ENCODE data around the gene GJB3. TPM values are rescaled to one million over a fixed set of nuclear protein-coding genes. Genes with fewer than 3 reads are reported as not detected.

The GJB3 gene
- polyA plus RNA-seq, 2 of the 4 experiments (the other 2 are of a cell fraction) = 0.50 to 0.76 TPM

- Histone ChIP-seq H3K4me2 (no peak overlapping the region), H3K27ac (no peak overlapping the region), H3K4me1 (peaks cover 6% of the 10 kb centered on the region; the same call in 1 of the 3 replicates), H3K9me3 (no peaks in the 10 kb centered on the region), H3K4me3 (no peak overlapping the region)
- CTCF ChIA-PET = interaction anchor here (0.5 to 3.8 kb wide), 16 partner anchors 8 to 186 kb away, joined by 3 to 34 read pairs (median 4); partner anchors contain the start of gene SMIM12
- WGBS (ENCODE audit: missing lambda C conversion rate) = 39% methylated on average over 13 of the region's 14 CpGs
- POLR2A ChIA-PET = no interaction called here
- DNase-seq (ENCODE audit: low read depth in 1 of 2, low spot score in 1 of 2) (peak; percentile 52 to 58), FAIRE-seq (no peak), ATAC-seq (peak; percentile 75 to 89)
- TF ChIP-seq CTCF (IDR thresholded peaks at IDR 0.05) (peak; percentile 71), RAD21 (conservative IDR thresholded peaks at IDR 0.05 in 1 of 2, IDR thresholded peaks at IDR 0.05 in 1 of 2) (peak; percentile 63 to 73), SMC3 (IDR thresholded peaks at IDR 0.05) (peak; percentile 54), TFCP2L1 (CRISPR knock-in tag; IDR thresholded peaks at IDR 0.05) (no peak)
These were observed 5.7 kb downstream of the GJB3 start for GRCh38 chr1:34786521-34787325.

GRCh38 chr1:34787461-34788420 lies 6.7 kb downstream of the GJB3 start:
- H3K9me3 ChIP-seq = no peaks in the 10 kb centered on the region
- H3K4me1 ChIP-seq = peaks cover 6% of the 10 kb centered on the region; the same call in 1 of the 3 replicates
- POLR2A ChIA-PET = no interaction called here
- CTCF ChIA-PET = interaction anchor here (0.5 to 3.8 kb wide), 10 partner anchors 8 to 185 kb away, joined by 3 to 34 read pairs (median 3); partner anchors contain the start of gene SMIM12
- FAIRE-seq (no peak), ATAC-seq (peak in 1 of 2 experiments; percentile 18; a peak in 2 of 6 replicates), DNase-seq (ENCODE audit: low read depth in 1 of 2, low spot score in 1 of 2) (no peak)
- TF ChIP-seq RAD21 (conservative IDR thresholded peaks at IDR 0.05 in 1 of 2, IDR thresholded peaks at IDR 0.05 in 1 of 2) = 0 out of 5 replicates have a peak, but pooled peaks of 1 of the 2 experiments have one; percentile 14
- TF ChIP-seq FOXS1 (CRISPR knock-in tag; IDR thresholded peaks at IDR 0.05) = no peak
- no peak overlapping the region for H3K4me2 ChIP-seq
- no peak overlapping the region for H3K4me3 ChIP-seq
- H3K27ac ChIP-seq = no peak overlapping the region
- WGBS (ENCODE audit: missing lambda C conversion rate) = 40% methylated on average over 8 of the region's 9 CpGs

GRCh38 chr1:34790985-34791384 lies 10.0 kb downstream of the GJB3 start:
- POLR2A ChIA-PET = no interaction called here
- no peak for DNase-seq (ENCODE audit: low read depth in 1 of 2, low spot score in 1 of 2)
- no peaks in the 10 kb centered on the region for H3K9me3 ChIP-seq
- TF ChIP-seq SMC3 (IDR thresholded peaks at IDR 0.05) (no peak), HDAC2 (IDR thresholded peaks at IDR 0.05) (no peak), MYC (IDR thresholded peaks at IDR 0.05; ENCODE audit: borderline replicate concordance, low read length) (no peak), HEYL (CRISPR knock-in tag; IDR thresholded peaks at IDR 0.05) (no peak), EHF (CRISPR knock-in tag; IDR thresholded peaks at IDR 0.05) (no peak), HMGXB4 (CRISPR knock-in tag; IDR thresholded peaks at IDR 0.05; ENCODE audit: borderline replicate concordance) (no peak), MAX (IDR thresholded peaks at IDR 0.05) (no peak), HES2 (IDR thresholded peaks at IDR 0.05) (no peak), MAZ (IDR thresholded peaks at IDR 0.05; ENCODE audit: borderline replicate concordance, low read depth, low read length) (no peak), ESRRA (IDR thresholded peaks at IDR 0.05; ENCODE audit: borderline replicate concordance, low read length) (no peak), POLR2AphosphoS2 (conservative IDR thresholded peaks at IDR 0.05; ENCODE audit: low read length) (no peak)
- ATAC-seq = no peak
- no peak overlapping the region for H3K4me2 ChIP-seq
- WGBS (ENCODE audit: missing lambda C conversion rate) = 63% methylated on average over 4 of the region's 6 CpGs
- FAIRE-seq = no peak
- no peaks in the 10 kb centered on the region for H3K4me1 ChIP-seq
- H3K4me3 ChIP-seq = no peak overlapping the region
- CTCF ChIA-PET = interaction anchor here (0.6 to 1.8 kb wide), 4 partner anchors 62 to 178 kb away, joined by 3 to 5 read pairs (median 4); no protein-coding TSS in a partner anchor
- no peak overlapping the region for H3K27ac ChIP-seq
